GM10248 (cell line): Measurements from ENCODE around the gene GAMT.

ENCODE experiments used
- CTCF ChIA-PET: fragments of 300-600 bp; sonication (Branson Sonifier 250); formaldehyde crosslinking; extraction: SDS; loops from one replicate; lab custom pipeline; 2021; ENCODE audit warnings: antibody characterized with exemption; lab: Yijun Ruan, JAX
- POLR2A ChIA-PET: fragments of 350-650 bp; sonication (Branson Sonifier 250); formaldehyde crosslinking; extraction: SDS; loops from one replicate; lab custom pipeline; 2020; ENCODE audit warnings: antibody characterized with exemption; lab: Yijun Ruan, JAX
- DNase-seq: peaks from one replicate; pipeline ENCODE4 v3.0.0; 2012; ENCODE audit errors: extremely low spot score
- TF ChIP-seq, protein P1 (sequence below): IDR thresholded peaks from 2 replicates; pipeline ENCODE4 v1.5.1; 2012; ENCODE audit warnings: mild to moderate bottlenecking, low read depth; ENCODE audit errors: extremely low read depth, missing control alignments, control extremely low read depth

The GAMT gene

DNA sequence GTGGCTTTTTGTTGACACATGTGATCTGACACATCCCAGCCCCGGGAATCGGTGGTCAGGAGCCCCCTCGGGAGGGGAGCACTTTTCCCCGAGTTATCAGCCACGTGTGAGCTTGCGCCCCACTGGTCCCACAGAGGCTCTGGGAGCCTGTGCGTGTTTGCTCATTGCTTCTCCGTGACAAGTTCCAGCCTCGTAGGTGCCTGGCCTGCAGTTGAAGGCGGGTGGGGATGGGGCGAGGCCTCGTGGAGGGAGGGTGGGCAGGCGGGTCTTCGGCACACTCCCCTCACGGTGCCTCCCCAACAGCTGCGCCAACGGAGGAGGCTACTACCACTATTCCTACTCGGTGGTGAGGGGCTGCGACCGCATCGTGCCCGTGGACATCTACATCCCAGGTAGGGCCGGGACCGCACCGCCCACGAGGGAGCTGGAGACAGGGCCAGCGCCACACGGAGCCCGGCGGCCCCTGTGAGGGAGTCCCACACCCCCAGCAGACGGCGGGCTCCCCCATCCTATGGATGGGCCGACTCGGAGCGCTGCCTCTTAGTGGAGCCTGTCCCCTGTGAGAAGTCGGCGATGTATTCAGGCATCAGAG is 8.3 kb downstream of the GAMT start:
- CTCF ChIA-PET: no interaction called here
- POLR2A ChIA-PET: no interaction called here
- no peak for DNase-seq
- TF ChIP-seq, protein P1, sequence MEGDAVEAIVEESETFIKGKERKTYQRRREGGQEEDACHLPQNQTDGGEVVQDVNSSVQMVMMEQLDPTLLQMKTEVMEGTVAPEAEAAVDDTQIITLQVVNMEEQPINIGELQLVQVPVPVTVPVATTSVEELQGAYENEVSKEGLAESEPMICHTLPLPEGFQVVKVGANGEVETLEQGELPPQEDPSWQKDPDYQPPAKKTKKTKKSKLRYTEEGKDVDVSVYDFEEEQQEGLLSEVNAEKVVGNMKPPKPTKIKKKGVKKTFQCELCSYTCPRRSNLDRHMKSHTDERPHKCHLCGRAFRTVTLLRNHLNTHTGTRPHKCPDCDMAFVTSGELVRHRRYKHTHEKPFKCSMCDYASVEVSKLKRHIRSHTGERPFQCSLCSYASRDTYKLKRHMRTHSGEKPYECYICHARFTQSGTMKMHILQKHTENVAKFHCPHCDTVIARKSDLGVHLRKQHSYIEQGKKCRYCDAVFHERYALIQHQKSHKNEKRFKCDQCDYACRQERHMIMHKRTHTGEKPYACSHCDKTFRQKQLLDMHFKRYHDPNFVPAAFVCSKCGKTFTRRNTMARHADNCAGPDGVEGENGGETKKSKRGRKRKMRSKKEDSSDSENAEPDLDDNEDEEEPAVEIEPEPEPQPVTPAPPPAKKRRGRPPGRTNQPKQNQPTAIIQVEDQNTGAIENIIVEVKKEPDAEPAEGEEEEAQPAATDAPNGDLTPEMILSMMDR: no peak

- POLR2A ChIA-PET: no interaction called here
- TF ChIP-seq, protein P1: no peak
- no peak for DNase-seq
- CTCF ChIA-PET: no interaction called here
These were observed 8.9 kb downstream of the GAMT start for GRCh38 chr19:1392407-1392806.

DNA sequence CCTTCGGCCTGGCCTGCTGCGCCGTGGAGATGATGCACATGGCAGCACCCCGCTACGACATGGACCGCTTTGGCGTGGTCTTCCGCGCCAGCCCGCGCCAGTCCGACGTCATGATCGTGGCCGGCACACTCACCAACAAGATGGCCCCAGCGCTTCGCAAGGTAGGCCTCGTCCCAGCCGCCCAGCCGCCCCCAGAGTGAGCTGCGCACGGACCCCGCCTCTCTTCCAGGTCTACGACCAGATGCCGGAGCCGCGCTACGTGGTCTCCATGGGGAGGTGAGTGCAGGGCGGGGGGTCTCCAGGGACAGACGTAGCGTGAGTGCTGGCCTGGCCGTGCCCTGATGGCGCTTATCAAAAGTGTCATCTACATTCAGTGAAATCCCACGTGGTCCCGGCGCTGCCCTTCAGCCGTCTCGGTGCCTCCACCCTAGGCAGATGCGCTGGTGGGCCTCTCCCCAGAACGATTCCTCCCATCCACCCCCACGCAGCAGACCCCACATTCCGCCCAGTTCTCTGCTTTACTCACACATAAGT is 10.4 kb downstream of the GAMT start:
- no peak for DNase-seq
- TF ChIP-seq, protein P1: no peak
- ChIA-PET POLR2A (no interaction called here), CTCF (no interaction called here)

GRCh38 chr19:1389033-1389940 is 12.1 kb downstream of the GAMT start:
- TF ChIP-seq, protein P1: no peak
- DNase-seq: no peak
- ChIA-PET POLR2A (no interaction called here), CTCF (no interaction called here)

GRCh38 chr19:1388637-1389026 is 12.7 kb downstream of the GAMT start:
- ChIA-PET CTCF (no interaction called here), POLR2A (interaction anchor here (0.9 kb wide), 1 partner anchor 120 kb away, joined by 4 read pairs; the partner anchor contains the start of gene CIRBP)
- DNase-seq: no peak
- TF ChIP-seq, protein P1: no peak
